Mucosa of stomach (tissue), 1 donor: Measurements from ENCODE around the gene WNT3A.

Experiments used
- H3K27me3 ChIP-seq: one replicate; pipeline ENCODE4 v1.7.0; 2013; ENCODE audit warnings: mild to moderate bottlenecking, low read length; ENCODE audit not compliant: control insufficient read depth, insufficient read depth
- H3K36me3 ChIP-seq: one replicate; pipeline ENCODE4 v1.7.0; 2013; ENCODE audit warnings: low read length; ENCODE audit not compliant: control insufficient read depth, insufficient read depth
- H3K4me1 ChIP-seq: one replicate; pipeline ENCODE4 v1.7.0; 2013; ENCODE audit warnings: mild to moderate bottlenecking, low read length; ENCODE audit not compliant: control insufficient read depth, insufficient read depth
- H3K4me3 ChIP-seq: one replicate; pipeline ENCODE4 v1.7.0; 2013; ENCODE audit warnings: low read length
- H3K9ac ChIP-seq: one replicate; pipeline ENCODE4 v1.7.0; 2013; ENCODE audit warnings: mild to moderate bottlenecking, low read length, moderate library complexity
- H3K9me3 ChIP-seq: one replicate; pipeline ENCODE4 v1.7.0; 2013; ENCODE audit warnings: mild to moderate bottlenecking, low read length, moderate library complexity; ENCODE audit not compliant: control insufficient read depth
- donor health status: Pancreatic carcinoma.

Gene WNT3A

DNA sequence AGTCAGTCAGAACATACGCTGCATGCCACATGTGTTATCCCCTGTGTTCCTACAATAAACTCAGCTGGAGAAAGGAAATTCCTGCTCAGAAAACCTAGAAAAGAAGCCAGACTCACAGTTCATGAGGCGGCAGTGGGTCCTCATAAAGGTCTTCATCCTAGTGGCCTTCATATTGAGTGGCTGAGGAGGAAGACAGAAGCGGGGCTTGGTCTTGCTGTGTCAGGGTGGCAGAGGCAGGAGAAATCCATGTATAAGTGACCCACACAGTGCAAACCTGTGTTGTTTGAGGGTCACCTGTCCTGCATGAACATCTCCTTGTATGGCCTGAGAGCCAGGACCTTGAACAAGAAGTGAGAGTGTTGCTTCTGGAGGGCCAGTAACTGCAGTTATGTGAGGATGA, 4.0 kb upstream of the WNT3A start:
- Histone ChIP-seq H3K4me3 (no peak overlapping the region), H3K4me1 (peaks cover 6% of the 10 kb centered on the region), H3K9ac (no peak overlapping the region), H3K36me3 (no peaks in the 10 kb centered on the region), H3K9me3 (no peaks in the 10 kb centered on the region), H3K27me3 (peaks cover 48% of the 10 kb centered on the region)

DNA sequence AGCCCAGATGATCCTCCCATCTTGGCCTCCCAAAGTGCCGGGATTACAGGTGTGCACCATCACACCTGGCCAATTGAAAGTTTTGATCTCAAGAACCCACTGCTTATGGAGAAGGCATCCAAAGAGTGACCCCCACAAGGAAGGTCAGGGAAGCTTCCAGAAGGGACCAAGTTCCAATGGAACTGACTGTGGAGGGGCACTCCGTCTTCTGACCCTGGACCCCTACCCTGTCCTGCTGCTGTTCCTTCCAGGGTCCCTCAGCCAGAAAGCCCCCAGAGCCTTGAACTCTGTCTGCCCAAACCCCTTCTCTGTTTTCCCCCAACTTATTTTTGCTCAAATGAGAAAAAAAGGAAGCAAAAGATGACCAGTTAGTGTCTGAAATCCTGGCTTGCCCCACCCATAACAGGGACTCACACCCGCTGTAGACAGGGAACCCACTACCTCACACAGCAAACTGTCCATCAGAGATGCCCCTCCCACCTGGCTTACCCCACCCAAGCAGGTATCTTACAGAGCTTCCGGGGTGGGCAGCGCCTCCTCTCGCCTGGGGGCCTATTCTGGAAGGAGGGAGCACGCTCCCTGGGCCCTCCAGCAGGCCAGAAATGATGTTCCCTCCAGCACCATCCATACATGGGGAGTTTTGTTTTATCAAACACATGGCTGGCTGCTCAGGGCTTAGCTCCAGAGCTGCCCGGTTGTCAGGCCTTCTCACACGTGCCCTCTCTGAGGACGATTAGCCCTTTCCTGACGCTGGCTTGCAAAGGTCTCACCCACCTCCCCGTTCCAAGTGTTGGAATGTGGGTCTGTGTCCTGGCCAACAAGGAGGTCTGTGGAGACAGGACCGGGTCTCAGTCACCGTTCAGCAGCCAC, 3.1 kb upstream of the WNT3A start:
- no peaks in the 10 kb centered on the region for H3K36me3 ChIP-seq
- peaks cover 6% of the 10 kb centered on the region for H3K4me1 ChIP-seq
- H3K27me3 ChIP-seq, result peaks cover 58% of the 10 kb centered on the region
- H3K9ac ChIP-seq, result no peak overlapping the region
- H3K4me3 ChIP-seq, result no peak overlapping the region
- no peaks in the 10 kb centered on the region for H3K9me3 ChIP-seq

DNA sequence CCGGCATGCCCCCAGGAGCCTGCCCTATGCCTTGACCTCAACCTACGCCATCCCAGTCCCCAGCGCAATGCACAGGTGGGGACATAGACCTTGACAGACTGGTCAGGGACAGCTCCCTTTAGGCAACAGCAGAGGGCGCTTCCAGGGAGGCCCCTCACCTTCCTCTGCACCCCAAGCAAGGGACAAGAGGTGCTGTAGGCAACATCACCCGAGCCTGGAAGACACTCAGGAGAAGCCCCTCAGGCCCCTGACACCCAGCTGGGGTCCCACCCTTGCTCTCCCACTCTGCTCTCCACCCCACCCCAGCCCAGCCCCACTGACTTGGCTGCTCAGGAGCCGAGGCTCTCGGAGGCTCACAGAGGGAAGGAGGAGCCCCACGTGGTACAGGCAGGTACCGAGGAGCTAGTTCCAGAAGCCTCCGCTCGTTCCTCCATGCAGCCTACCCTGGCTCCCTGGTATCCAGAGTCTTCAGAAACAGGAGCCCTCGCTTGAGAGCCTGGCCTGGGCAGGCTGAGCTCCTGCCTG, 2.4 kb upstream of the WNT3A start:
- peaks cover 64% of the 10 kb centered on the region for H3K27me3 ChIP-seq
- H3K4me1 ChIP-seq, result peaks cover 6% of the 10 kb centered on the region
- H3K36me3 ChIP-seq, result no peaks in the 10 kb centered on the region
- H3K4me3 ChIP-seq, result no peak overlapping the region
- no peak overlapping the region for H3K9ac ChIP-seq
- no peaks in the 10 kb centered on the region for H3K9me3 ChIP-seq

DNA sequence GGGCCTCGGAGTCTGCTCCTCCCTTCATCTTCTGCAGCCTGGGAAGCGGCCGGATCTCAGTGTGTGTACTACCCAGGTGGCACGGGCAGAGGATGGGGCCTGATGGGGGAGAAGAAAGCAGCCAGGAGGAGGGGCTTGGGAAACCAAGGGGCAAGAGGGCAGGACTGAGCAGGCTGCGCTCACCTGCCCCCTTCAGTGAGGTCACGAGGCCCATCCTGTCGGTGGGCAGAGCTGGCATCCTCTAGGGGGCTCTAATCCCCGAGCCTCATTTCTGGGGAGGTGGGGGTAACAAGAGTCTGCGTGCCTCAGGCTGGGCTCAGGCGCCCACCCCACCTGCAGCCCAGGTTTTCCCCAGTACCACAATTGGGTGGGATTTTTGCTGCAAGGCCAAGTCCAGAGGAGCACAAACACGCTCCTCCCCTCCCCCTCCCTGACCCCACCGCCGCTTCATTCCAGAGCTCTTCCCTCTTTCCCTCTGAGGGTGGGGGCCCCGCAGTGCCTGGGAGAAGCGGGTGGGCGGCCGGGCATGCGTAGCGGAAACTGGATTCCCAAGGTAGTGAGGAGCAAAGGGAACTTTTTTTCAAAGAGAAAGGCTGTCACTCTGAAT, 1.8 kb upstream of the WNT3A start:
- no peaks in the 10 kb centered on the region for H3K36me3 ChIP-seq
- peaks cover 70% of the 10 kb centered on the region for H3K27me3 ChIP-seq
- no peak overlapping the region for H3K4me3 ChIP-seq
- no peak overlapping the region for H3K9ac ChIP-seq
- H3K4me1 ChIP-seq, result peaks cover 6% of the 10 kb centered on the region
- no peaks in the 10 kb centered on the region for H3K9me3 ChIP-seq

DNA sequence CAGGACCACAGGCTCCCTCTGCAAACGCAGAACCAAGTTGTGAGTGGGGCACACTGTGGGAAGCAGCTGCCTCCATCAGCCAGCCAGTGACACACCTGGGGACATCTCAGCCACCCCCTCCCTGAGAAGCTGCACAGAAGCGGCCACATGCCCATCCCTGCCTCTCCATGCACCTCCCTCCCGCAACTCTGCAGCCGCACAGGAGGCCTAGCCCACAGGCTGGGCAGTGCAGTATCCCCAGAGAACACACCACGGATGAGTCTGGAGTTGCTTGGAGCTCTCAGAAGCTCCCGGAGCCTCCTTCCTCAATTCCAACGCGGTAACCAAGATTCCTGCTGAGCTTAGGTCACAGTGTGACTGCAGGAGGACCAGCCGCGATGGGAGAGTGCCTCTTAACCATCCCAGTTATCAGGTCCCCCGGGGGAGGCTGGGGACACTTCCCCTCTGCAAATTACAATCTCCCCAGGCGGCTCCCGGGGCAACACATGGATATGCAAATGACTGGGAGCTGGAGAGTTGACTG, 1.2 kb upstream of the WNT3A start:
- H3K9ac ChIP-seq, result no peak overlapping the region
- H3K4me1 ChIP-seq, result peaks cover 6% of the 10 kb centered on the region
- H3K9me3 ChIP-seq, result no peaks in the 10 kb centered on the region
- peaks cover 76% of the 10 kb centered on the region for H3K27me3 ChIP-seq
- no peaks in the 10 kb centered on the region for H3K36me3 ChIP-seq
- H3K4me3 ChIP-seq, result no peak overlapping the region

DNA sequence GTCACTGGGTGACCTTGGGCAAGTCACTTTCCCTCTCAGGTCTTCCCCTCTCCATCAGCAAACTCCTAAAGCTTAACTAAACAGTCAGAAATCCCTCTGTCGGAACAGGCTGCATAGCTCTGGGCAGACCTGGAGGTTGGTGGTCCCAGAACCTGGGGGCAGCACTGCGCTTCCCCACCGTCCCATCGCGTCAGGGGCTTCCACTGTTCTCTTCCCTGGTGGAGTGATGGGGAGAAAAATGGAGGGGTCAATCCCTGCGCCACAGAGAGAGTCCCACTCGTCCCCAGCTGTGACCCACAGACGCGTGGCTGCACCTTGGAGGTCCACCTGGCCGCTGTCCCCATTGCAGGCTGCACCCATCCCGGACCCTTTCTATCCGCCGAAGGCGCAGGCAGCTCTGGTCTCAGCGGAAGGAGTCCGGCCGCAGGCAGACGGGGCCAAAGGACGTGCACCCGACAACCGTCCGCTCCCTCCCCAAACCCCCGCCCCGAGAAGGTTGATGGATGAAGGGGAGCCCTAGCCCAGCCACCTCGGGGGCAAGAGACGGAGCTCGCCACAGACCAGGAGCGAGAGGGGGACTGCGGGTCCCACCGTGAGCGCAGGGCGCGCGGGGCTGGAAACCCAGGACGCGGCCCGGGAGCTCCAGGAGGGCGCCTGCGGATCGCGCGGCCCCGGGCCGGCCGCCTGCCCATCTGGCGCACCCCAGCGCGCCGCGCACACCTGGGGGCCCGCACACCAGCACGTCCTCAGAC, 588 bp upstream of the WNT3A start:
- Histone ChIP-seq H3K4me1 (peaks cover 6% of the 10 kb centered on the region), H3K36me3 (no peaks in the 10 kb centered on the region), H3K9me3 (no peaks in the 10 kb centered on the region), H3K9ac (no peak overlapping the region), H3K27me3 (peaks cover 79% of the 10 kb centered on the region), H3K4me3 (no peak overlapping the region)

DNA sequence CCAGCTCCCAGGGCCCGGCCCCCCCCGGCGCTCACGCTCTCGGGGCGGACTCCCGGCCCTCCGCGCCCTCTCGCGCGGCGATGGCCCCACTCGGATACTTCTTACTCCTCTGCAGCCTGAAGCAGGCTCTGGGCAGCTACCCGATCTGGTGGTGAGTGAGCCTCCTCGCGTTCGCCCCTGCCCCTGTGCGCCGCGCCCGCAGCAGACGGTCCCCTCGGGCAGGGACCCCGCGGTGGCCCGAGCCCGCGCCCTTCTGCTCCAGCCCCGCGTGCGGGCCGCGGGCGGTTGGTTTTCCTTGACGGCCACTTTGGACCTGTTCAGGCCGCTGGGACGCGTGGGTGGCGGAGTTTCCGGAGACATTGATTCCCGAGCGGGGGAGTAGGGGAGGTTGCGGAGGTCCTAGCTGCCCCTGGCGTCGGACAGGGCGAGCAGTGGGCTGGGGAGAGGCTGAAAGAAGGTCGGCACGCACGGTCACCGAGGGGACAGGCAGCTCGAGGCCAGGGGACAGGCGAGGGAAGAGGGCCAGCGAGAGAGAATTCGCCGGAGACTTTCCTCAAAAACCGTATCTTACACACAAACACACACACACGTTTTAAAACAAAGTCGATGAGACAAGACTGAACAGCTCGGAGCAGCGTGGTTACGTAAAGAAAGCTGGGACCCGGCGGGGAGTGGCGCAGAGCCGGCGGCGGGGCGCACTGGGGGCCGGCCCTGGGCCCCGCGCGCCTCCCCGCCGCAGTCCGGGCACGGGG, 427 bp downstream of the WNT3A start:
- peaks cover 79% of the 10 kb centered on the region for H3K27me3 ChIP-seq
- H3K4me1 ChIP-seq, result peaks cover 6% of the 10 kb centered on the region
- H3K9ac ChIP-seq, result no peak overlapping the region
- H3K36me3 ChIP-seq, result no peaks in the 10 kb centered on the region
- H3K4me3 ChIP-seq, result no peak overlapping the region
- no peaks in the 10 kb centered on the region for H3K9me3 ChIP-seq

DNA sequence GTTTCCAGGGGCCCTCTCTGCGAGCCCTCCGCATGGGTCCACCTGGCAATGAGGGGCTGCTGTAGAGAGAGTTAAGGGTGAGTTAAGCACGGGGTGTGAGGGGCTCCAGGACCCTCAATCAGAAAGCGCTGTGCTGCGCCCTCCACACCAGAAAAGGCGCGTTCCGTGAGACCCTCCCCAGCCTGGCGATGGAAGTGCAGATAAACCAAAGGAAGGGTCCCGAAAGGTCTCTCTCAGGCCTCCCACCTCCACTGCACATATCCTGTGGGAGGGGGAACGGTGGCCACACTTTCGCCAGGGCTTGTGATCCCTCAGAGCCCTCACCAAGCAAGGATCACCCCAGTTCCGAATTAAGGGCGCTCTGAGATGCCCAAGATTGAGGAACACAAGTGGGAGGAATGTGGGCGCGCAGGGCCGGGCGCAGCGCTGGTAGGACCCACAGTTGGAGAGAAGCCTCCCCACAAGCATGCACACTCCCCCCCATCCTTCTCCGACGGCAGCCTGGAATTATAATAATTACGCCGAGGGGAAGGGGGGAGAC, 1.1 kb downstream of the WNT3A start:
- no peaks in the 10 kb centered on the region for H3K36me3 ChIP-seq
- H3K27me3 ChIP-seq, result peaks cover 77% of the 10 kb centered on the region
- H3K4me1 ChIP-seq, result peaks cover 6% of the 10 kb centered on the region
- no peaks in the 10 kb centered on the region for H3K9me3 ChIP-seq
- no peak overlapping the region for H3K4me3 ChIP-seq
- H3K9ac ChIP-seq, result no peak overlapping the region

DNA sequence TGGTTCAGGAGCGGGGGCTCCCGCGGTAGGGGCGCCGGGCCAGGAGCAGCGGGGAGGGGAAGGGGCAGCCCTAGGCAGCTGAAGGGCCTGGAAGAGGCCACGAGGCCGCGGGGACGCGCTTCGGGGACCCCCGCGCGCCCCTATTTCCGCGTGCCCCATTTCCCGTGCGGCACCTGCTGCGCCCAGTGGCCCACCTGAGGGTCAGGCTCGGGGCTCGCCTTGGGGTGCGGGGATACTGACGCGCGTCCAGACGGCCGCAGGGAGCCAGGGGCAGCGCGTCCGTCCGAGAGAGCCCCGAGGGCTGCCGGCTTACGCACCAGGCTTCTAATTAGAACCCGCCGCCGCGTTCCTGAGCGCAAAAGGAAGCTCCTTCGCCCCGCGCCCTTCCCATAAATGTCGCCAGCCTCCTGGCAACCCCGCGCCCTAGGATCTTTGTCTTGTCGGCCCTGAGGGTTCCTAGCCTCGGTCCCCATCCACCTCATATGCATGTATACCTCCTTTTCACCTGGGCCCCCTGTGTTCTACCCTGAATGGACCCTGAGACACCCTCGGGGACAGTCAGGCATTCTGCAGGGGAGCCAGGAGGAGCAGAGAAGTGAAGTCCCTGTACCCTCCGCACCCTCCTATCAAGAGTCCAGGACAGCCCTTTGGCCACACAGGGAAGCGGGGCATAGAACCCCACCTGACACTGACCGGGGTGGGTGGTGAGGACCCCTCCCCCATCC, 1.8 kb downstream of the WNT3A start:
- Histone ChIP-seq H3K4me3 (no peak overlapping the region), H3K9ac (no peak overlapping the region), H3K4me1 (peaks cover 6% of the 10 kb centered on the region), H3K9me3 (no peaks in the 10 kb centered on the region), H3K27me3 (peaks cover 73% of the 10 kb centered on the region), H3K36me3 (no peaks in the 10 kb centered on the region)

DNA sequence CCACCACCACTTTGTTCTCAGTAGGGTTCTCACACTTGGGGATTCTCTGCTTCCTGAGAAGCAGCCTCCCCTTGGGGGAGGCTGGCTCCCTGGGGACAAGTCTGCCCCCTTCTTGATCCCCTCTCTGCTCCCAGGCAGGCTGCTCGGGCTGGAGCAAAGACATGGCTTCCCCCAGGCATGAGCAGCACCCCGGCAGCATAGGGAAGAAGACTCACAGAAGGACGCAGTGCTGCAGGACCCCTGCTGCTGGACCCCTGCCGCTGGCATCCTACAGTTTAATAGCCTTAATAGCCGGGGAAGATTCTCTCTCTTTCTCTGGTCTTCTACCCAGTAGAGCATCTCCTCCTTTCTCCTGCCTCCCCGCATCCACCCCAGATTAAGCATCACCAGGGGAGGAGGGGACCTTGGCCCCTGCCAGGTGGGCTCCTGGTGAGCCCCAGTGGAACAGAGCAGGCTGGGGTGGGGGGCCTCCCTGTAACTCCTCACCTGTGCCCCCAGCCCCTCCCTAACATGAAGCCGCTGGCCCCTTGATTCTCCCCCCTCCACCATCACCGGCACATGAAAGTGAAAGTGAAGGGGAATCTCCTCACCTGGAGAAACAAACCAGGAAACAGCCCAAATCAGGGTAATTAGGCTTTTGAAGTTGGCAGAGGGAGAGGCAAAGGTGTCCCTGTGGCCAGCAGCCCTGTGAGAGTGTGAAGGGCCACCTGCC, 2.5 kb downstream of the WNT3A start:
- Histone ChIP-seq H3K36me3 (no peaks in the 10 kb centered on the region), H3K4me3 (no peak overlapping the region), H3K27me3 (peaks cover 66% of the 10 kb centered on the region), H3K9ac (no peak overlapping the region), H3K4me1 (peaks cover 6% of the 10 kb centered on the region), H3K9me3 (no peaks in the 10 kb centered on the region)
